Gastrocnemius medialis (tissue), 4 donors: ENCODE data around the gene CDCA8.

Experiments
- CTCF ChIP-seq, 5 experiments: fragments of 450-650 bp in 3 of 5; fragments of 200-600 bp in 2 of 5; sonication (generic) in 2 of 5; IDR thresholded peaks in 4 of 5; conservative IDR thresholded peaks in 1 of 5; 1 replicate in 4 of 5; 2 replicates in 1 of 5; pipeline ENCODE4 v1.5.1; 2016 to 2019; ENCODE audit warnings: antibody characterized with exemption in 5 of 5, mild to moderate bottlenecking in 3 of 5, moderate library complexity in 3 of 5
- POLR2A ChIP-seq, 2 donors: fragments of 450-650 bp; IDR thresholded peaks; one replicate each; pipeline ENCODE4 v1.6.1; 2017; ENCODE audit warnings: antibody characterized with exemption in 2 of 2, mild to moderate bottlenecking in 2 of 2, moderate library complexity in 2 of 2

- TF ChIP-seq CTCF (IDR thresholded peaks at IDR 0.05 in 4 of 5, conservative IDR thresholded peaks at IDR 0.05 in 1 of 5), result no peak
- no peak for TF ChIP-seq POLR2A (IDR thresholded peaks at IDR 0.05)
These were observed 729 bp upstream of the CDCA8 start for GRCh38 chr1:37691497-37692077.
